ENCODE results near the gene ADCY9. TPM values are rescaled to one million over a fixed set of nuclear protein-coding genes. Genes with fewer than 3 reads are reported as not detected.
"Not testable (repeated sequence)": the region's sequence is repeated elsewhere in the genome, so short reads cannot be mapped to it uniquely, and the experiment has no call there.

ADCY9 gene
- total RNA-seq, 2 donors from 2014 or later: 18.6 to 18.7 TPM

DNA sequence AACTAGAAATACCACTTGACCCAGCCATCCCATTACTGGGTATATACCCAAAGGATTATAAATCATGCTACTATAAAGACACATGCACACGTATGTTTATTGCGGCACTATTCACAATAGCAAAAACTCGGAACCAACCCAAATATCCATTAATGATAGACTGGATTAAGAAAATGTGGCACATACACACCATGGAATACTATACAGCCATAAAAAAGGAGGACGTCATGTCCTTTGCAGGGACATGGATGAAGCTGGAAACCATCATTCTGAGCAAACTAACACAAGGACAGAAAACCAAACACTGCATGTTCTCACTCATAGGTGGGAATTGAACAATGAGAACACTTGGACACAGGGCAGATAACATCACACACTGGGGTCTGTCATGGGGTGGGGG is 174.1 kb downstream of the ADCY9 start:
- not testable (repeated sequence) for DNase-seq; H3K4me1 Mint-ChIP-seq (ENCODE audit: low read depth); H3K9me3 Mint-ChIP-seq; H3K4me3 Mint-ChIP-seq; H3K27me3 Mint-ChIP-seq (ENCODE audit: low read depth); ATAC-seq (replicated peaks in 1 of 2); H3K27ac Mint-ChIP-seq; H3K36me3 Mint-ChIP-seq (ENCODE audit: insufficient read depth in 2 of 2)

DNA sequence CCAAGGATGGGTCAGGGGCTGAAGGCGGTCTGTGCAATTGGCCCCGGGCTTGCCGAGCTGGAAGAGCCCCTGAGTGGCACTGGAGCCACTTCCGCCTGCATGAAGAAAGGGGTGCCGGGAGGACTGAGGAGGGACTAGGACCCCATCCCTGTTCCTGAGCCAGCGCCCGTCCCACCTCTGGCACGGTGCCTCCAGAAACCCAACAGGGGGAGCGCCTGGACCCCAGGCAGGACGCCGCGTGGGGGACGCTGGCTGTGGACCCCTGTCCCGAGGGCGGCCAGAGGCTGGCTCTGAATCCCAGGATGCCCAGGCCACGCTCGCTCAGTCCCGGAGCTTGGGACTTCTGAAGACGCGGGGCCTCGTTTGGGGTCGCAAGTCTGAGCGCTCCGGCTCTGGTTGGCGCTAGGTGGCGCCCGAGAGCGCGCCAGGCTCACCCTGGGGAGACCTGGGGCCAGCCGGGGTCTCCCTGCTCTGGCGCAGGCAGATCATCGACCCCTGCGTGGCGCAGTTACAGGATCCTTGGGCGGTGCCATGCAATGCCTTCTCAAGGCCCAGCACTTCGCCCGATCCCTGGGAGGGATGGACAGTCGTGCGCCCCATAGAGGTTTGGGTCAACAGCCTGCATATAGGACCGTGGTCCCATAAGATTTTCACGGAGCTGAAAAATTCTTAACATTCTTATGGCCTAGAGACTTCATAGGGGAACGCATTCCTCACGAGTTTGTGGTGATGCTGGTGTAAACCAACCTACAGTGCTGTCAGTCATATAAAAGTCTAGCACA is 177.2 kb downstream of the ADCY9 start:
- Mint-ChIP-seq H3K4me1 (ENCODE audit: low read depth) (no peaks in the 10 kb centered on the region), H3K4me3 (peak overlapping the region; percentile 49 to 62), H3K9me3 (peaks cover 2 to 3% of the 10 kb centered on the region in 2 donors), H3K36me3 (ENCODE audit: insufficient read depth in 2 of 2) (peaks cover 0 to 1% of the 10 kb centered on the region in 2 donors), H3K27me3 (ENCODE audit: low read depth) (no peaks in the 10 kb centered on the region), H3K27ac (no peak overlapping the region)
- peak; percentile 72 to 75 for DNase-seq
- ATAC-seq (replicated peaks in 1 of 2): peak; percentile 90 to 93

GRCh38 chr16:3938471-3938842 is 177.8 kb downstream of the ADCY9 start:
- DNase-seq (no peak), ATAC-seq (replicated peaks in 1 of 2) (no peak)
- peak overlapping the region; percentile 49 to 62 for H3K4me3 Mint-ChIP-seq
- H3K9me3 Mint-ChIP-seq: peaks cover 2 to 3% of the 10 kb centered on the region in 2 donors
- no peaks in the 10 kb centered on the region for H3K4me1 Mint-ChIP-seq (ENCODE audit: low read depth)
- no peaks in the 10 kb centered on the region for H3K27me3 Mint-ChIP-seq (ENCODE audit: low read depth)
- no peak overlapping the region for H3K27ac Mint-ChIP-seq
- H3K36me3 Mint-ChIP-seq (ENCODE audit: insufficient read depth in 2 of 2): peaks cover 0 to 1% of the 10 kb centered on the region in 2 donors

- Mint-ChIP-seq H3K9me3 (peaks cover 2 to 3% of the 10 kb centered on the region in 2 donors), H3K4me3 (no peak overlapping the region), H3K36me3 (ENCODE audit: insufficient read depth in 2 of 2) (peaks cover 0 to 1% of the 10 kb centered on the region in 2 donors), H3K4me1 (ENCODE audit: low read depth) (no peaks in the 10 kb centered on the region), H3K27ac (no peak overlapping the region), H3K27me3 (ENCODE audit: low read depth) (no peaks in the 10 kb centered on the region)
- ATAC-seq (replicated peaks in 1 of 2) (no peak), DNase-seq (no peak)
Observed at GRCh38 chr16:3937066-3937875, 179.0 kb downstream of the ADCY9 start.

DNA sequence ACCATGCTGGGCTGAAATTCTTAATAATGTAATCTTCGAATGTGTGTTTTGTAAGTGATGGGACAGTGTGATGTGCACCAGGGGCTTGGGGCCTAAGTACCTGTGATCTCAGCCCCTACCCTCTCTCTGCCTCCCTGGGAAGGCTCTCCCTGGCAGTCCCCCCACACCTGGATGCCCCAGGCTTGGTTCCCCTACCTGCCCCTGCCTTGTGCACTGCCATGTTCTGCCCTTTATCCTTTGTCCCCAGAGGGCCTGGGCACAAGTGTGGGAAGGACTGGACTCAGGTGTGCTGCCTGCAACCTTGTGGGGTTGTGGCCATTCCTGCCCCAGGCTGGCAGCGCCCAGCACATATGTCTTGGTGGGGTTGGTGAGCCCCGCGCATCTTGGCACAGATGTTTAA is 180.3 kb downstream of the ADCY9 start:
- H3K27me3 Mint-ChIP-seq (ENCODE audit: low read depth): no peaks in the 10 kb centered on the region
- no peaks in the 10 kb centered on the region for H3K36me3 Mint-ChIP-seq (ENCODE audit: insufficient read depth in 2 of 2)
- no peak overlapping the region for H3K4me3 Mint-ChIP-seq
- ATAC-seq (replicated peaks in 1 of 2): no peak
- H3K27ac Mint-ChIP-seq: no peak overlapping the region
- H3K9me3 Mint-ChIP-seq: no peaks in the 10 kb centered on the region
- DNase-seq: no peak
- no peaks in the 10 kb centered on the region for H3K4me1 Mint-ChIP-seq (ENCODE audit: low read depth)

- H3K9me3 Mint-ChIP-seq: no peaks in the 10 kb centered on the region
- H3K36me3 Mint-ChIP-seq (ENCODE audit: insufficient read depth in 2 of 2): no peaks in the 10 kb centered on the region
- ATAC-seq (replicated peaks in 1 of 2) (no peak), DNase-seq (no peak)
- no peak overlapping the region for H3K27ac Mint-ChIP-seq
- no peak overlapping the region for H3K4me3 Mint-ChIP-seq
- H3K27me3 Mint-ChIP-seq (ENCODE audit: low read depth): no peaks in the 10 kb centered on the region
- no peaks in the 10 kb centered on the region for H3K4me1 Mint-ChIP-seq (ENCODE audit: low read depth)
Observed at GRCh38 chr16:3934491-3935181, 181.6 kb downstream of the ADCY9 start.

GRCh38 chr16:3927147-3927546 is 189.1 kb downstream of the ADCY9 start:
- H3K36me3 Mint-ChIP-seq (ENCODE audit: insufficient read depth in 2 of 2); H3K4me1 Mint-ChIP-seq (ENCODE audit: low read depth); ATAC-seq (replicated peaks in 1 of 2); H3K4me3 Mint-ChIP-seq; H3K27me3 Mint-ChIP-seq (ENCODE audit: low read depth); H3K27ac Mint-ChIP-seq; DNase-seq; H3K9me3 Mint-ChIP-seq: not testable (repeated sequence)

GRCh38 chr16:3924763-3925162 is 191.5 kb downstream of the ADCY9 start:
- ATAC-seq (replicated peaks in 1 of 2): no peak
- H3K27ac Mint-ChIP-seq: no peak overlapping the region
- H3K27me3 Mint-ChIP-seq (ENCODE audit: low read depth): peaks cover 8% of the 10 kb centered on the region
- peaks cover 0 to 2% of the 10 kb centered on the region in 2 donors for H3K9me3 Mint-ChIP-seq
- H3K4me3 Mint-ChIP-seq: no peak overlapping the region
- H3K4me1 Mint-ChIP-seq (ENCODE audit: low read depth): no peaks in the 10 kb centered on the region
- H3K36me3 Mint-ChIP-seq (ENCODE audit: insufficient read depth in 2 of 2): peaks cover 0 to 3% of the 10 kb centered on the region in 2 donors
- DNase-seq: no peak

- peaks cover 3 to 5% of the 10 kb centered on the region in 2 donors for H3K9me3 Mint-ChIP-seq
- ATAC-seq (replicated peaks in 1 of 2): no peak
- H3K27ac Mint-ChIP-seq: no peak overlapping the region
- H3K4me1 Mint-ChIP-seq (ENCODE audit: low read depth): no peaks in the 10 kb centered on the region
- H3K36me3 Mint-ChIP-seq (ENCODE audit: insufficient read depth in 2 of 2): peaks cover 2 to 12% of the 10 kb centered on the region in 2 donors
- no peak for DNase-seq
- H3K27me3 Mint-ChIP-seq (ENCODE audit: low read depth): peaks cover 8% of the 10 kb centered on the region
- H3K4me3 Mint-ChIP-seq: no peak overlapping the region
Observed at GRCh38 chr16:3922241-3922640, 194.0 kb downstream of the ADCY9 start.

GRCh38 chr16:3920206-3920605 is 196.0 kb downstream of the ADCY9 start:
- no peak overlapping the region for H3K4me3 Mint-ChIP-seq
- ATAC-seq (replicated peaks in 1 of 2) (no peak), DNase-seq (no peak)
- H3K36me3 Mint-ChIP-seq (ENCODE audit: insufficient read depth in 2 of 2): peaks cover 2 to 12% of the 10 kb centered on the region in 2 donors
- peaks cover 8% of the 10 kb centered on the region for H3K27me3 Mint-ChIP-seq (ENCODE audit: low read depth)
- no peak overlapping the region for H3K27ac Mint-ChIP-seq
- H3K4me1 Mint-ChIP-seq (ENCODE audit: low read depth): no peaks in the 10 kb centered on the region
- H3K9me3 Mint-ChIP-seq: peaks cover 3 to 5% of the 10 kb centered on the region in 2 donors

DNA sequence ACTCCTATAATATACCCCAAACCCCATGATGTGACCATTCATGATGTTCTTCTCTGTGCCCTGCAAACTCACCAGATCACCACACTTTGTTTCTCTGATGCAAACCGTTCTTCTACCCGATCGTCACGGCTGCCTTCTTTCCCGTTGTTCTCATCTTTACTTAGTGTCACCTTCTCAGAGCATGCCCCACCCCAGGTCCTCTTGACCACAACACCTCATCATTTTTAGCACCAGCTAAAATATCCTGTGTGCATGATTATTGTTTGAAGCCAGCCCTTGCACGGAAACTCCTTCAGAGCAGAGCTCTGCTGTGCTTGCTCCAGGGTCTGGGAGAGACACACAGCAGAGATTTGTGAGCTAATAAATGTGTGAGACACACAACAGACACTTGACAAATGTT is 196.8 kb downstream of the ADCY9 start:
- Mint-ChIP-seq H3K4me3 (no peak overlapping the region), H3K4me1 (ENCODE audit: low read depth) (no peaks in the 10 kb centered on the region), H3K36me3 (ENCODE audit: insufficient read depth in 2 of 2) (peaks cover 2 to 12% of the 10 kb centered on the region in 2 donors), H3K27me3 (ENCODE audit: low read depth) (peaks cover 8% of the 10 kb centered on the region), H3K27ac (no peak overlapping the region), H3K9me3 (peaks cover 3 to 5% of the 10 kb centered on the region in 2 donors)
- ATAC-seq (replicated peaks in 1 of 2) (no peak), DNase-seq (no peak)

DNA sequence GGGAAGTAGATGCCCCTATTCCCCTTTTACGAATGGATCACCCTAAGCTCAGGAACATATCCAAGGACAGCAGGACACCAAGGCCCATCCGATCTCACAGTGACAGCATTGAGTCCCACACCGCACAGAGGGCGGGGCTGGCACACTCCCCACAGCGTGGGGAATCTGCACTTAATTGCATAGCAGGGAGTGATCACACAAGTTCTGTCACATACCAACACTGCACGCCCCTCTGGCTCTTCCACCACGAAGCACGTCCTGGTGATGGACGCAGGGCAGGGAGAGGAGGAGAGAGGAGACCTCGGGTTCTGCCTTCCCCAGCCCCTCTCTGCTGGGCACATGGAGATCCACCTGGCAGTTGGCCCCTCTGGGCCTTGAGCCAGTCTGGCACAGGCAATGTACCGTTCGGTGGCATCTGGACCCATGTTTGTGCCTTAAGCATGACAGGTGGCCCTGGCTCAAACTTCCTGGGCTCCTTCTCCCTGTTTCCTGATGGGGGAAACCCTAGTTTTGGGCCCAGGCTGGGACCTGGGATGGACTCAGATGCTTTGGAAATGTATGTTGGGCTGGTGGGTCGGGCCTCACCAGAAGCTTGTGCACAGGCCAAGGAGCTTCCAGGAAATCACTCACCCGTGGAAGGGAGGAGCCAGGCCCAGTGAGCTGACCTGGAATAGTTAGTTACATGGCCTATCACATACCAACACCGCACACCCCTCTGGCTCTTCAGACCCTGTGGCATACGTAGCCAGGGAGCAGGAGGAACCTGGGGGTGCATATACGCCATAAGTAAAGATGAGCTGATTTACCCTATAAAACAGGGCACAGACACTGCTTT is 200.6 kb downstream of the ADCY9 start:
- Mint-ChIP-seq H3K27ac (no peak overlapping the region), H3K9me3 (peaks cover 3 to 4% of the 10 kb centered on the region in 2 donors), H3K36me3 (ENCODE audit: insufficient read depth in 2 of 2) (peaks cover 2 to 12% of the 10 kb centered on the region in 2 donors), H3K27me3 (ENCODE audit: low read depth) (no peaks in the 10 kb centered on the region), H3K4me3 (no peak overlapping the region), H3K4me1 (ENCODE audit: low read depth) (no peaks in the 10 kb centered on the region)
- ATAC-seq (replicated peaks in 1 of 2): no peak
- DNase-seq: no peak

All from activated T-cell treated with anti-CD3 and anti-CD28 coated beads, Interleukin-2, amount 50 U/mL, for 72 hours (primary cell).